Inflammatory macrophage treated with lipopolysaccharide for 1 hour (primary cell): ENCODE measurements around the gene ADD2.

Experiments
- DNase-seq, 2 donors: peaks; one replicate each; pipeline ENCODE4 v3.0.0-alpha.2; 2020 to 2022

The ADD2 gene

DNA sequence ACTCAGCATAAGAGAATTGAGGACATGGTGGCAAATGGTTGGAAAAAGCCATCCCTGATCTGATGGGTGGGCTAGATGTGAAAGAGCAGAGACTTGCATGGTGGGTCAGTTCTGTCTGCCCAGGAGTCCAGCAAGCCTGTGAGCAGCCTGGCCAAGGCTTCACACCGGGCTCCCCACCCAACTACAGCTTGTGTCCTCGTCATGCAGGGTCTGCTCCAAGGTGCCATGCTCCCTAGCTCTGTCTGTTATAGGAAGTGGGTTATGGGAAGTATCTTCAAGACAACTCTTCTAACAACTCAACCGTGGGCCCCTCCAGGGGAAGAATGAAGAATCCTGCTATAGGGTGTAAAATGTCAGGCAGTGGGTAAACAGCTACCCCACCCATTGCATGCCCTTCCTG is 97.4 kb downstream of the ADD2 start:
- no peak for DNase-seq

DNA sequence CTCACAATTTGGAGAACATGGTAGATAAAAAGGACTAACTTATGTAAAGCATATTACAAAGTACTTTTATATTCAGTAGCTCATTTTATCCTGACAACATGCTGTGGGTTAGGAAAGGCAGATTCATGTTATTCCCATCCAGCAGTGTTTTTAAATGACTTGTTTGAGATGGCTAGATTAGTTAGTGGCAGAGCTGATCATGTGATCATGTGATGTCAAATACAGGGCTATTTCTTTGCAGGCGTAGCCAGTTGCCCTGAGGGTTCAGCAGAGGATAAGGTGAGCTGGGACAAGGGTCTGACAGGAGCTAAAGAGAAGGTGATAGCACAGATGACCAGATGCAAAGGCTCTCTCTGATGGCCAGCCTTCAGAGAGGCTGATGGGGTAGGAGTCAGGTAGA is 97.8 kb downstream of the ADD2 start:
- DNase-seq = no peak

DNA sequence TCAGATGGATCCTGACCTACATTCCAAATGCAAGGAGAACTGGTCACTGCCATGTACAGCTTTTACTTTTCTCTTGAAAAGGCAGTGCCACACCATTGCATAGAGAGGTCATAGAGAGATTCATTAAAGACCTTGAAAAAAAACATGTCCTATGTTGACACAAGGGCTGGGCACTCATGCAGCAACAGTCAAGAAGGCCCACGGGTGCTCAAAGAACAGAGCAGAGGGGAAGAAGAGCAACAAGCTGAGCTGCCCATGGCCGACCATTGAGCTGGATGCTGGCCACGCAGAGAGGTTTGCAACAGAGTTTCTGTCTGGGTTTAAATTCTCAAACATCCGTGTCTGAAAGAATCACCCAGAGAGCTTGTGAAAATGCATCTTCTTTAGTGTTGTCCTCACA is 99.1 kb downstream of the ADD2 start:
- no peak for DNase-seq

DNA sequence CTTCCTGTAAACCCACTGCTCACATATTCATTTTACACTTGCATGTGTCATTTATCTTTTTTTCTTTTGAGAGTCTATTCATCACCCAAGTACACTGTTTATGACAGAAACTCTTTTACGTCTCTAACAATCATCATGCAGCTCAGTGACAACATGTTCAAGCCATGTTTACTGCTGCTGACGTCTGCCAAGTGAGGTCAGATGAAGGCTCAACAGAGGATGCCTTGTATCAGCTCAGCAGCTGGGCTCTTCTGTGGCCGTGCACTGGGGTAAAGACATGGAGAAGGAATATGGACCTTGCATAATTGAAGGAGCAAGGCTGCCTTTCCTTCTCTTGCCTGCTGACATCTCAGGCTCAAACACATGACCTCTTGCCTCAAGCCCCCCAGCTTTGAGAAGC is 99.6 kb downstream of the ADD2 start:
- no peak for DNase-seq

DNA sequence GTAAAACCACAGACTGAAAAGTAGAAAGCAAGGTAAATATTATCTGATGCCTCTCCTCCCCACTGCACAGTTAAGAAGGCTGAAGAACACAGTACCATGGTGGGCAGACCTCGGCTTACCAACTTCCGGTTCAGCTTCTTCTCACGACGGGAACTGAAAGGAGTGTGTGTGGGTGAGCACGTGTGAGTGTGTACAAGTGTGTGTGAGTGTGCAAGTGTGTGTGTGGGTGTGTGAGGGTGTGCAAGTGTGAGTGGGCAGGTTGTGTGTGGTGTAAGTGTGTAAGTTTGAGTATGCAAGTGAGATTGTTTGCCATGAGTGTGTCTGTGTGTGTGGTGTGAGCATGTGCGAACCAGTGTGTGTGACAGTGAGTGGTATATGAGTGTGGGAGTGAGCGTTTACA is 103.5 kb downstream of the ADD2 start:
- DNase-seq = no peak

DNA sequence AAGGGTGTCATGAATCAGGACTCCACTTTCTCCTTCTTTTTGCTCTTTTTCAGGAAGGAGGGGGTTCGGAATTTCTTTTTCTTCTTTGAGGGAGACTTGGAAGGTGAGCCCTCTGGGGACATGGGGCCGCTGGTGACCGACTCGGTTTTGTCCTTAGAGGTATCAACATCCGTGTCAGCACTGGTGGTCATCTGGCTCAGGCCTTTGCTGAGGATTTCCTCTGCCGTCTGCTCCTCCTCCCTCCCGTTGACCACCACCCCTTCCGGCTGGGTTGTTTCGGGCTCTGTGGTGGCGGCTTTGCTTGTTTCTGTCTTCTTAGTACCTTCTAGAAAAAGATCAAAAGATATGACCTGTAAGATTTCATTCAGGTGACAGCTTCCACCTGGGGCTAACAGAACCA is 104.6 kb downstream of the ADD2 start:
- no peak for DNase-seq

DNA sequence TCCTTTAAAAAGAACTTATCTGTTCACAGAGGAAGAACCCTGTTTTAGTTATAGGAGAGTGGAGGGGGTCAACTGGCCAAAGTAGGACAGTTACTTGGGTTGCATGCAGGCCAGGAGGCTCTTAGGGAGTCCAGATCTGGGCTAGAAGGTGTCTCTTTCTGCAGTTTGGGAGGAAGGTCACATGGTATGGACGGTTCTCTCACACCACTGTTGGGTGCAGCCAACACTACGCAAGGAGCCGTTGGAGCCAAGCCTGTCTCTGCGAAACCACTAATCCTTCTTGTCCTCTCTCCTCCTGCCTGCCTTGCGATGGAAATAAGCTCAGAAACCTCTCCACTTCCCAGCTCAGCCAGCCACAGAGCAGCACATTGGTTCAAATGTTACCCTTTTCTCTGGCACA is 108.4 kb downstream of the ADD2 start:
- DNase-seq = no peak

DNA sequence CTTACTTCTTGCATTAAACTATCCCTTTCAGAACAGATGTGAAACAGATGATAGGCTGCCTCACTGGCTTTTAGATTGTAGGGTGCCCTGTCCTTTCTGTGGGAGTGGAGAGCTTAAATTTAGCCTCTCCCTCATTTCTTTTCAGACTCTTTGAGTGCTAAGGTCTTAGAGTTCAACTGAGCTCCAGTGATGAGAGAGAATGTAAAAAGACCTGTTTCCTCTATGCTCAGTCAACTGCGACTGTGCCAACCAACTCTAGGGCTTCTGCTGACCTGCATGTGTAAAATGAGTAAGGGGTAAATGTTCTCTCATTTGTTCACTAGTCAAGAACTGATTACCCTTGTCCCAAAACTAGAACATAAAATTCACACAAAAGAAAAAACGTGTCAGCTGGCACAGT is 109.5 kb downstream of the ADD2 start:
- no peak for DNase-seq

DNA sequence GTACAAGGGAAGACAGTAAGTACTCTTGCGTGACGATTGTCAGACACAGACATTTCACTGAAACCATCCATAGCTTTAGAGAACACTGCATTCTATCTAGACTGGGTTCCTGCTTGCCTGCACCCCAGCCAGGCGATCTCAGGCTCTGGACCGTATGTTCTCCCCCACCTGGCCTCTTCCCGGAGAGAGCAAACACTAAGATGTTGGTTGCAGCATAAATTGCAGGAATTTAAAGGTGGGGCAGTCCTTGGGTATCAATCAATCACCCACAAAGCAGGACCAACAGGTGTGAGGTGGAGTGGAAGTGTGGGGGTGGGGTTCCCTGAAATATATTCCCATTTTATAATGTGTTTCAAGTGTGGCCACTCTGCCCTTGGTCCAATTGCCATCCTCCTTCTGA is 110.8 kb downstream of the ADD2 start:
- no peak for DNase-seq

DNA sequence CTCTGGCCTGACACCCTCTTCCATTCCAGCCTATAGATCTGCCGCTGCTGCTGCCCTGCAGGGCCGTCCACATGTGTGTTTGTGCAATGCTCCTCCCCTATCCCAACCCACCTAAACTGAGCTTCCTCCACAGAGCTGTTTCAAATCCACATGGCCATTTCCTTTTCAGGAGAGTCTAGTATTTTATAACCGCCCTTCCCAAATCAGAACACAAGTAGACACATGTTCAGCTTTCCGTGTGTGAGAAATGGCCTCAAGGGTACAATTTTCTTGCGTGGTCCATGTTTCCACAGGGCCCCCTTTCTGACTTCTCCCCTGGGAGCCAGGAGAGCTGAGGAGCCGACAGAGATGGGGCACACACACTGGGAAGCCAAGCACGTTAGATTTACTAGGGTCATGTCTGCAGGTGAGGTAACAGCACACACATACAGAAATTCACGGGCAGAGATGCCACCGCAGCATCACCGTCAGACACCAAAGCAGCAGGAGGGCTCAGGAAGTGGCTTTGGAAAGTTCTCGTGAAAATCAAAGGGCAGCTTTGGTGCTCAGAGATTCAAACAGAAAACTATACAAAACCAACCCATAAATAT is 111.5 kb downstream of the ADD2 start:
- DNase-seq = no peak

DNA sequence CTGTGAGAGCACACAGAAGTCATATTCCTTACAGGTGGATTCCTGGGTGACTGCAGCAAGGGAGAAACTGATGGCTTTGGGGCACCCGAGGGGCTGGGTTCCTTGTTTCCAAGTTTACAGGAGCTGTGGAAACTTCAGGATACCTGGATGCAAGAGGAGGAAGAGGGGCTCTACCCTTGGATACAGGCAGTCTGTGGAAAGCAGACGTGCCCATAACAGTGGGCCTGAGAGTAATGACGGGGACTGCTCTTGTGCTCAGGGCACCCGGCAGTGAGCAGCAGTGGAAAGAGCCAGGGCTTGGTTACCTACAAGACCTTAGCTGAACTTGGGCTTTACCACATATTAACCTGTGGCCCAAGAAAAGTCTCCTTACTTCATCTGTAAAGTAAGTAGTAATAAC is 112.2 kb downstream of the ADD2 start:
- no peak for DNase-seq

DNA sequence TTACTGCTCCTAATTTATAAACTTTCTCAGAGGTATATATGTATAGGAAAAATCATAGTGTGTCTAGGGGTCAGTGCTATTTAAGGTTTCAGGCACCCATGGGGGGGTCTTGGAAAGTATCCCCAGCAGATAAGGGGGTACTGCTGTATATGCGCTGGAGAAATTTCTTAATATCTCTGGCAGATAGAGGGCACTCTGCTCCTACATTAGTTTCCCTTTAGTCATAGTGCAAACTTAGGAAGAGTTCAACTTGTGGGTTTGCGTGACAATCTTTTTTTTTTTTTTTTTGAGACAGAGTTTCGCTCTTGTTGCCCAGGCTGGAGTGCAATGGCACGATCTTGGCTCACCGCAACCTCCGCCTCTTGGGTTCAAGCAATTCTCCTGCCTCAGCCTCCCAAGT is 112.8 kb downstream of the ADD2 start:
- DNase-seq = peak; percentile 12 to 36

DNA sequence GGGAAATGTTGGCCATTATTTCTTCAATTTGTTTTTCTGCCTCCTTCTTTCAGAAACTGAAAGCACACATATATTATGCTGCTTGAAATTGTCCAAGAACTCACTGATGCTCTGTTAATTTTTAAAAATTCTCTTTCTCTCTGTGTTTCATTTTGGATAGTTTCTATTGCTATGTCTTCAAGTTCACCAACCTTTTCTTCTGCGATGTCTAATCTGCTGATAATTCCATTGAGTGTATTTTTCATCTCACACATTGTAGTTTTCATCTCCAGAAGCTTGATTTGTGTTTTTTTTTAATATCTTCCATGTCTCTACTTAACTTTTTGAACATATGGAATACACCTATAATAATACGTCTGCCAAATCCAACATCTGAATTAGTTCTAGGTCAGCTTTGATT is 116.3 kb downstream of the ADD2 start:
- DNase-seq = no peak

DNA sequence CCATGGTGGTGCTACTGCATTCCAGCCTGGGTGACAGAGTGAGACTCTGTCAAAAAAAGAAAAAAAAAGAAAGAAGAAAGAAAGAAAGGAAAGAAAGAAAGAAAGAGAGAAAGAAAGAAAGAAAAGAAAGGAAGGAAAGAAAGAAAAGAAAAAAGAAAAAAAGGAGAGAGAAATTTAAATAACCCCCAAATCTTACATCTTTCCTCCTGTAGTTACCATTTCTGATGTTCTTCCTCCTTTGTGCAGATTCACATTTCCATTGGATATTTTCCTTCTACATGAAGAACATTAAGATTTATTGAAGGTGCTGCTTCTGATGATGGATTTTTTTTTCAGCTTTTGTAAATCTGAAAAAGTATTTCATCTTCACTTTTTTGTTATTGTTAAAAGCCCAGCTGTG is 117.0 kb downstream of the ADD2 start:
- no peak for DNase-seq

DNA sequence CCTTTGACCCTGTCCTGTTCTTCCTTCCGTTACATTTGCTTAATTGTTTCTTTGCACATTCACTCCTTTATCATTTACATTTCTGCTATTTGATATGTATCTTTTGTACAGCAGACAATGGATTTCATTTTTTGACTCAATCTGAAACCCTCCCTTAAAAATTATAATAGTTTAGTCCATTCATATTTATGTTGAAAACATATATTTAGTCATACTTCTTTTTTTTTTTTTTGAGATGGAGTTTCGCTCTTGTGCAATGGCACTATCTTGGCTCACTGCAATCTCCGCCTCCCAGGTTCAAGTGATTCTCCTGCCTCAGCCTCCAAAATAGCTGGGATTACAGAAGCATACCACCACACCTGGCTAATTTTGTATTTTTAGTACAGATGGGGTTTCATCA is 119.0 kb downstream of the ADD2 start:
- peak in 1 of 2 donors; percentile 28 for DNase-seq

DNA sequence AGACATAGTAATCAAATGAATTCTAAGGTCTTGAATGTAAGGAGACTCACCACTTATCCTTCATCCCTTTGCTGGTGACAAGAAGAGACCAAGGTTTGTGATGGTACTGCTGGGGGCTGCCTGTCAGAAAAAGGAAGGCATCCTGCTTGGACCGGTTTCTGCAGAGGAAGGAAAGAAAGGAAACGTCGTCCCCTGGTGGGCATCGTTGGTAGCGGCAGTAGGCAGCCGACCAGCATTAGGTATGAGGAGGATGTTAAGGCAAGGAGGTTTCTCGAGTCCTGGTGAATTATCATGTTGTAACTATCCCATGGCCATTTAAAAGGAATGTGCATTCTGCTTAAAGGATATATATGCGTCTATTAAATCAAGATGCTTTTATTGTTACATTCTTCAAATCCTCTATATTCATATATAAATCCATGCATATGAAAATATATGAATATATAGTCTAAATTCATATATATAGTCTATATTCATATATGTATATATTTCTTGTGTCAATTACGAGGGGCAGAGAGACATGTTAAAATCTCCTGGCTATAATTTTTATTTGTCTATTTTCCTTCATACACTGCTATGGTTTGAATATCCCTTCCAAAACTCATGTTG is 120.0 kb downstream of the ADD2 start:
- peak; percentile 43 to 85 for DNase-seq

DNA sequence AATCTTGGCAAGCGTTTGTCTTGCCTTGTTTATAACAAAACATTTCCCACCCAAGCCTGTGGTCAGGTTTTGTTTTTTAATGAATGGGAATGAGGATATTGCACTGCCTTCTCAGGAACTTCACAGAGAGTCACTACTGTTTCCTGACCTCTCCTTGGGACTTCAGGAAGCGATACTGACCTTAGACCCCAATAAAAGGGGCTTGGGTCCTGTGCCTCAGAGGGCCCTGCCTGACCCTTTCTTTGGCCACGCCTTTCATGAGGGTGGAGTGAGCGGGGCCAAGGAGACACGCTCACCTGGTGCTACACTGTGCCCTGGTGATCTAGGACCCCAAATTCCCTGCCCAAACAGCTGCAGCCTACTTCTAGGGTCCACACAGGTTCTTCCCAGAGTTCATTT is 121.6 kb downstream of the ADD2 start:
- DNase-seq = no peak

DNA sequence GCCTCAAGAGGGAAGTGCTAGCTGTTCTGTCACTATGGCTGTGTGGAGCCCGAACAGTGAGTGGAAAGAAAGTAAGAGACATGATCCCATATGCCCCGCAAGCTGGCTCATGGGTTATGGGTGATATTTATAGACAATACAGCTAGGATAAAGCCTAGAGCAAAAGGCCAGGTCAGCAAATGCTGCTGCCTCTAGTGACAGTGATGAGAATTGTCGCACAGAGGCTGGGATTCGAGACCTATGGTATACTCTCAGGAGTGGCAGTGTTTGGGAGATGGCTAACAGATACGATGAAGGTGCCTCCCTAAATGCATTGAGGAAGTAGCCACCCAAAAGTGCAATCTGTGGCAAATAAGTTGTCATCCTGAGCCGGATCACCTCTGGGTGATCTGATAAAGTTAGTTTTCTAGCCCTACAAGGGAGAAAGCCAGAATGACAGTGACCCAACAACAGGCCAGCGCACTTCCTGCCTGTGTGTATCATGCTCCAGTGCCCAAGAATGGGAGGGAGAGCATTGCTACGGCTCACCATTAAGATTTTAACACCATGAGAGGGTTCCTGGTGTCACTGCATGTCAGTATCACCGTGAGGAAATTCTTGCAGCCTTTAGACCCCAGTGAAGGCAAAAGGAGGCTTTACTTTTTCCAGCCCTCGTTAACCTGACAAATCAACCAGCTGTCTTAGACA is 122.1 kb downstream of the ADD2 start:
- DNase-seq = no peak

DNA sequence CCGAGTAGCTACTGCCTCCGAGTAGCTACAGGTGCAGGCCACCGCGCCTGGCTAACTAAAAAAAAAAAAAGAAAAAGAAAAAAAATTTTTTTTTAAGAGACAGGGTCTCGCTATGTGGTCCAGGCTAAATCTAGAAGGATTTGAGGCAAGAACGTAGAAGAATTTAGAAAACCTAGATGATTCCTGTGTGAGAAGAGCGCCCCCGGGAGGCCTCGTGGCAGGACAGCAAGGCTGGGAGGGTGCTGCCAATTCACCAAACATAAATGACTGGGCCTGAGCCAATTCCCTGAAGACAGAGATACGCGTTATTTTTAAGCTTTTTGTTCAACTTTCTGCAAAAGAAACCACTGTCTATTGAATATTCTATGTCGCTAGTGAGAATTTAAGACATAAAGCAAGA is 124.3 kb downstream of the ADD2 start:
- DNase-seq = no peak

DNA sequence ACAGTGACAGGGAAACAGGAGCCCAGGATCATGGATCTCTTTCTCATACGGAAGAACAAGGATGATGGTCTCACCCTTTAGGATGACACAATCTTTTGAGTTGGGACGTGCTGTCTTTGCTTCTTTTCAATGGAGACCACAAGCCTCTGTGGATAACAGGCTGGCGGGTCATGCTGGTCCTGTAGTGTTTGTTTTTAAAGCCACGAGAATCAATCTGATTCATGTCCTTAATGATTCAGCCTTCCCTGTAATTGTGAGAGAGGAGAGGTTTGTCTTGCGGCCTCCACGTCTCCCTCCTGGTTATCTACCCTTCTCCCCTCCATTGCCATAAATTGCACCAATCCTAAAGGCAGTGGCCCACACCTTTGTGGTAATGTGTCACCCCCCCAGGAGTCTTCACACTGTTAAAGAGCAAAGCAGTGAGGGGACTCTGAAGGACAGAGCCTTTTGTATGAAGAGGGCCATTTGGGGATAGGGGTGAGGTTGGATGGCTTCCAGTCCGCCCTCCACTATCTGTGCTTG is 126.7 kb downstream of the ADD2 start:
- no peak for DNase-seq

DNA sequence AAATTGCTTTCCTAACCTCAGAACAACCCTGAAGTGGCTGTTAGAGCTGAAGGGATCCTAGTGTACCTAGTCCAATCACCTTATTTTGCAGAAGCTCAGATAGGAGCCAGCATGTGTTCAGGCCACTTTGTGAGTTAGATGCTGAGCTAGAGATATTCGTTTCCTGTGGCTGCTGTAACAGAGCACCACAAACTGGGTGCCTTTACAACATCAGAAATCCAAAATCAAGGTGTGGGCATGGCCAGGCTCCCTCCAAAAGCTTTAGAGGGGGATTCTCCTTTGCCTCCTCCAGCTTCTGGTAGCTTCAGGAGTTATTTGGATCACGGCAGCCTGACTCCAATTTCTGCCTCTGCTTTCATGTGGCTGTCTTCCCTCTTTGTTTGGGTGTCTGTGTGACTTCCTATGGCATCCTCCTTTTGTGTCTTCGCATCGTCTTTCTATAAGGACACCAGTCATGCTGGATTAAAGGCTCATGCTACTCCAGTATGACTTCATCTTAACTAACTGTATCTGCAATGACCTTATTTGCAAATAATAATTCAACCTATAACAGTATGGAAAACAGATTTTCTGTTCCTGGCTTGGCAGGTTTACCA is 128.1 kb downstream of the ADD2 start:
- DNase-seq = no peak

DNA sequence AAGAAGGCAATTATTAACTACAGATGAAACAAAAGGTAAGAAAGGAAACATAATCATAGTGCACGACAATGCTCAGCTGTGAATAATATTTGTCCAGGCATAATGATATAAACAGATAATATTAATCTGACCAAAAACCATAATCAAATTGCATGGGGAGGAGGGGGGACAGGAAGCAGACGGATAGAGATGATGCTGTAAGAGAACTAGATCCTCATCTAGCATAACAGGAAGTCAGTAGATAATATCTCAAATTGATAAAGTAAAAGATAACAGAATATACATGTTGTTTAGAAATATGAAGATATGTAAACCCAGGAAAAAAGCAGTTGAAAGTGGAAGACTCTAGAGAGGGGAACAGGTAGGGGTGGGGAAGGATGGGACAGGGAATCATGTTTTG is 129.4 kb downstream of the ADD2 start:
- no peak for DNase-seq

DNA sequence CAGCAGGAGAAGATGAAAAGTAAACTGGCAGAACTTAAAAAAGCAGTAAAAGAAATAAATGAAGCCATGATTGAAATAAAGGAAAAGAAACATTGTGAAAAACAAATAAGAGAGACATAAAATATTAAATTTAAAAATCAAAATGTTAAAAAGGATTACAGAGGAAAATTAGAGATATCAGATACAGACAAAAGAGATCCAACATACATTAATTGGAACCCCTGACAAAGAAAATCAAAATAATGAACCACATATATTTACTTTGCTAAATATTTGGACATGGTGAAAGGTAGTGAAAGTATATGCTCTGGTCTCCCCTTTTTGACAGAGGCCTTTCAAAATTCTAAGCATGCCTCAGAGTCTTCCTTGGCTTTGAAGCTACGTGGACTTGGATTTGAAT is 134.5 kb downstream of the ADD2 start:
- no peak for DNase-seq

DNA sequence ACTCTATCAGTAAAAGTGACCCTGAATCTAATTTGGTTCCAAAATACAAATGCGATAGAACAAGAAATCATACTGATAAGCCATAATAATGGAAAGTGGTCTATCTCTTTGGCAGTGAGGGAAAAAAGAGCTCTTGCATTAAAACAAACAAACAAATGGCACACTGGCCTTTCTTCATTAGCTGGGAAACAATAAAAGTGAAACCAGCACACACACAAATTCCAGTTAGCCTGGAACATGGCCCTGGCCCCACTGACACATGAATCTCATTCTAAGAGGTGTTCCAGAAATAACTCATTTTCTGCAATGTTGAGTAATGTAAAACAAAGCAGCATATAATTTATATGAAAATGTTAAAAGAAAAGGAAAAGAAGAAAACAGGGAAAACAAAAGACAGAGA is 135.0 kb downstream of the ADD2 start:
- no peak for DNase-seq
